Esophagus muscularis mucosa (tissue), 3 donors: ENCODE measurements around the gene DAAM1.

Source experiments
- POLR2A ChIP-seq: fragments of 450-650 bp; IDR thresholded peaks from one replicate; pipeline ENCODE4 v1.6.1; 2017; ENCODE audit warnings: antibody characterized with exemption, moderate library complexity, mild to moderate bottlenecking, low read depth
- TF ChIP-seq, protein P1 (sequence below), 3 experiments: fragments of 200-600 bp in 2 of 3; fragments of 450-650 bp in 1 of 3; sonication (generic) in 2 of 3; IDR thresholded peaks; one replicate each; pipeline ENCODE4 v1.5.1; 2017 to 2019; ENCODE audit warnings: antibody characterized with exemption in 3 of 3, mild to moderate bottlenecking in 2 of 3, moderate library complexity in 1 of 3

DNA sequence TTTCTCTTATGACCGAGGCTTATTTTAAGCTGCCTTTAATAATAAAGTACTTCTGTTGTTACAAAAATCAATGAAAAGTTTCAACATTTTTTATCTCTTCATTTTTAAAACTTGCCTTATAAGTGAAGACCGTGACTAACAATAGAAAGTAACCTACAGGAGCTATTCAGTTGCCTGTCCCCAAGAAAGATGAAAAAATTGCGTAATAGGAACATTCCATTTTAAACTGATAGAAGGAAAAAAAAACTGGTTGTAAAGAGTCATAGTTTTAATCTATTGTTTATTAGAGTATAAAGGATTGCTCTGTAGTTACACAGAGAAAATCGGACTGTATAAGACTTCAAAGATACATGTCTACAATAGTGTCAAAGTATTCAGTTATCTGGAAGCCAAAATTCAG, 83.3 kb downstream of the DAAM1 start:
- TF ChIP-seq, protein P1, sequence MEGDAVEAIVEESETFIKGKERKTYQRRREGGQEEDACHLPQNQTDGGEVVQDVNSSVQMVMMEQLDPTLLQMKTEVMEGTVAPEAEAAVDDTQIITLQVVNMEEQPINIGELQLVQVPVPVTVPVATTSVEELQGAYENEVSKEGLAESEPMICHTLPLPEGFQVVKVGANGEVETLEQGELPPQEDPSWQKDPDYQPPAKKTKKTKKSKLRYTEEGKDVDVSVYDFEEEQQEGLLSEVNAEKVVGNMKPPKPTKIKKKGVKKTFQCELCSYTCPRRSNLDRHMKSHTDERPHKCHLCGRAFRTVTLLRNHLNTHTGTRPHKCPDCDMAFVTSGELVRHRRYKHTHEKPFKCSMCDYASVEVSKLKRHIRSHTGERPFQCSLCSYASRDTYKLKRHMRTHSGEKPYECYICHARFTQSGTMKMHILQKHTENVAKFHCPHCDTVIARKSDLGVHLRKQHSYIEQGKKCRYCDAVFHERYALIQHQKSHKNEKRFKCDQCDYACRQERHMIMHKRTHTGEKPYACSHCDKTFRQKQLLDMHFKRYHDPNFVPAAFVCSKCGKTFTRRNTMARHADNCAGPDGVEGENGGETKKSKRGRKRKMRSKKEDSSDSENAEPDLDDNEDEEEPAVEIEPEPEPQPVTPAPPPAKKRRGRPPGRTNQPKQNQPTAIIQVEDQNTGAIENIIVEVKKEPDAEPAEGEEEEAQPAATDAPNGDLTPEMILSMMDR (IDR thresholded peaks at IDR 0.05): no peak
- TF ChIP-seq POLR2A: no peak
